GM21576 (cell line): ENCODE data around the gene CCNF.
"Not testable (repeated sequence)": the region's sequence is repeated elsewhere in the genome, so short reads cannot be mapped to it uniquely, and the experiment has no call there.

Experiments
- ATAC-seq: cut with Tn5 transposase; IDR thresholded peaks from one replicate; pipeline ENCODE4 v1.9.1; 2021; ENCODE audit warnings: mild to moderate bottlenecking, moderate library complexity; ENCODE audit not compliant: unreplicated experiment

CCNF gene

GRCh38 chr16:2427526-2427925 is 1.7 kb upstream of the CCNF start:
- ATAC-seq = no peak

DNA sequence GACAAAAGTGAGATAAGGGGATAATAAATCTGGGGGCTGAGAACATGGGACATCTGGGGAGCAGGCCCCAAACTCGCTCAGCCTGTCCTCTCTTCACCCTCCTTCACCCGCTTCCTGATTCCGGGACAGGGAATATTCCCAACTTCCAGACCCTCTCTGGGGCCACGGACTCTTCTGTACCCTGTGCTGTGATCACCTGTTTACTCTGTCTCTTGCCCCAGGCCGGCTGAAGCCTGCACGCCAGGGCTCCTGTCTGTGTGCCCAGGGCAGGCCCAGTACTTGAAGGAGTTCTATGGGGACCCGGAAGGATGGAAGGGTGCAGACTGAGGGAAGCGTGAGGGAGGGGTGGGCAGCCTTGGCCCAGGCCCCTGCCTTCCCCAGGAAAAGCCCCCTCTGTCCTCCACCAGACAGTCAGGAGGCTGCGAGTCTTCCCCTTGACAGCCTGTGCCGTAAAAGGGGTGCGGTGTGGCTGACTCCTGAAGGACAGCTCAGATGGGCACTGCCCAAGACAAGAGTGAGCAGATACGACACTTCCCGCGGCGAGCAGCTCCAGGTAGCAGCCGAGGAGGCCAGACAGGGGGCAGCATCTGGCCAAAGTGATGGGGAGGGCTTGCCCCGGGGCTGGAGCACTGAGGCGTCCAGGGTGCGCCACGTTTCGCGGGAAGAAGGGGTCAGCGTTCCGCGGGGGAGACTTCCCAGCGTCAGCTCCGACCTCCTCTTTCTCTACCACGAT is 1.0 kb upstream of the CCNF start:
- peak; percentile 22 for ATAC-seq

DNA sequence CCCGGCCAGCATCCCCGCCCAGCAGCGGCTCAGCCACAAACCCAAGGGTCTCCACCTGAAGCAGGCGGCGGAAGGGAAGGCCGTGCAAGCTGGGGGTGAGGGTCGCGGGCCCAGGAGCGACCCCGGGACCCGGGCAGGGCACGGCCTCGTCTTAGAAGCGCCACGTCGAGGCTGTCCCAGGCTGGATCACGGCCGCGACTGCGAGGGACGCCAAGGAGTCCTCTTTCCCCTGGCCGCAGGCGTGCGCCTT is 538 bp upstream of the CCNF start:
- ATAC-seq = no peak

DNA sequence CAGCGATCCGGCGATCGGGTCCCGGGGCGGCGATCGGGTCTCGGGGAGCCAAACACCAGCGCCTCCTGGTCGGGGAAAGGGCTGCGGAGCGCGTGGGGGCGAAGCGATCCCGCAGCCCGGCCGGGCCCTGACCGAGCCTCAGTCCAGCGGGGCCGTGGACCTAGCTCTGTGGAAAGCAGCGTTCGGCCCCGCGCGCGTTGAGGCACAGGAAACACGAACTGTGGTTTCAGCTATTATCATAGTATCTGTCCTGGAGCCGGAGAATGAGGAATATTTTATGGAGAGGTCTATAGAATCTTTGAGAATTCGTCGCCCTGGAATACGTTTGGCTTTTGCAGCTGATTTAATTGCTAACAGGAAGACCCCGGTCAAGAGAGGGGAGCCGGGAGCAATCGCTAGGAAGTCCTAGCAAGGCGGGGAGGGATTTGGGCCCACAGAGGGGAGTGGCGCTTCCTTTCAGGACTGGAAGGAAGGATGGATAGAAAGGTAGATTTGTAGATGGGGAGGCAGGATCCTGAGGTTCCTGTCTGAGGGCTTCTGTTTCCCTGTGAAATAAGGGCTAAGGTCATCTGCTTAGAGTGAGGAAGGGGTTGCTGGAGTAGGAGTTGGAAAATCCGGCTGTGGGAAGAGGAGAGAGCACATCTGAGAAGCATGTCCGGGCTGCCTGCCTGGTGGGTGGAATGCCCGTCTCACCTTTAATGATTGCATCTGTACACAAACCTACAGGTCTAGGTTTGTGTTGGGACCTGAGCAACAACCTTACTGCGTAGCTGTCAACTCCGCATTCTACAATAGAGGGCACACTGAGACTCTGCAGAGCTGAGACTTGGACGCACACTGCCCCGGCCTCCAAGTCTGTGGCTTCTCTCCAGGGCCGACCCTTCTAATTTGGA is 770 bp downstream of the CCNF start:
- ATAC-seq = no peak

- ATAC-seq = no peak
Observed at GRCh38 chr16:2432286-2432685, 3.0 kb downstream of the CCNF start.

- ATAC-seq = no peak
Observed at GRCh38 chr16:2432801-2433505, 3.7 kb downstream of the CCNF start.

DNA sequence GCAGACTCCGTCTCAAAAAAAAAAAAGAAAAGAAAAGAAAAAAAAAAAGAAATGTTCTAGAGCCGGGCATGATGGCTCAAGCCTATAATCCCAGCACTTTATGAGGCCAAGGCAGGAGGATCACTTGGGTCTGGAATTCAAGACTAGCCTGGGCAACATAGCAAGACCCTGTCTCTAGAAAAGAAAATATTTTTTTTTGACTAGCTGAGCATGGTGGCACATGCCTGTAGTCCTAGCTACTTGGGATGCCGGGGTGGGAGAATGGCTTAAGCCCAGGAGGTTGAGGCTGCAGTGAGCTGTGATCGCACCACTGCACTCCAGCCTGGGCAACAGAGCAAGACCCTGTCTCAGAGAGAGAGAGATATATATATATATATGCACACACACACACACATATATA is 6.0 kb downstream of the CCNF start:
- not testable (repeated sequence) for ATAC-seq

DNA sequence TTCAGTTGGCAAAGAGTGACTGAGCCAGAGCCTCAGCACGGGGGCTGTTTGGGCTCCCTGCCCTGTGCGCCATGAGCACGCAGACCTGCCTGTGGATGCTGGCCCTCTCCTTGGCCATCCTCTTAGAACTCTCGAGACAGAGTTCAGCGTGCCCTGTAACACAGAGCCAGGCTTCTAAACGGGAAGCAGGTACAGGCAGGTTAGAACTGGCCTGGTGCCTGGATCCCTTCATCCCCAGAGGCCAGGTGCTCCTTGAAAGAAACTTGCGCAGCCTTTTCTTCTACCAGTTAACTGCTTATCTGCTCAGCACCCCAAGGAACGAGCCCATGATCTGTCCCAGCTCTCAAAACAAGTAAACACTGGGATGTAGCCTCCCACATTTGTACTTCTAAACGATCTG is 6.9 kb downstream of the CCNF start:
- ATAC-seq = no peak

DNA sequence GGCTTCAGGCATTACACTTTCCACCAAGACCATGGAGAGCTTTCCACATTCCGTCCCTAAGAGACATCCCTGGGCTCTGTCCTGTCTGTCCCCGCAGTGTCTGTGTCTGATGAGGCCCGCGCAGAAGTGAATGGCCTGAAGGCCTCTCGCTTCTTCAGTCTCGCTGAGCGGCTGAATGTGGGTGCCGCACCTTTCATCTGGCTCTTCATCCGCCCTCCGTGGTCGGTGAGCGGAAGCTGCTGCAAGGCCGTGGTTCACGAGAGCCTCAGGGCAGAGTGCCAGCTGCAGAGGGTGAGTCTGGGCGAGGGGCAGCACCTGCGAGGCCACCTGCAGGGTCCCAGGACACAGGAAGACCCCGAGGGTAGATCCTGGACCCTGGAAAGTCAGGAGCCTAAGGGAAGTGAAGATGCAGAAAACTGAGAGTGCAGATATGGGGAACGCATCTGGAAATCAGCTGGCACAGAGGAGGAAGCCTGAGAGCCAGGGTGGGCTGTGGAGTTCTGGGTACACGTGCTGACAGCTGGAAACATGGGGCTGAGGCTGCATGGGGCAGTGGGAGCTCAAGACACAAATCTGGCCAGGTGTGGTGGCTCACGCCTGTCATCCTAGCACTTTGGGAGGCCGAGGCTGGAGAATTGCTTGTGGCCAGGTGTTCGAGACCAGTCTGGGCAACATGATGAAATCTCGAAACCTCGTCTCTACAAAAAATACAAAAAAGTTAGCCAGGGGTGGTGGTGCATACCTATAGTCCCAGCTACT is 8.0 kb downstream of the CCNF start:
- no peak for ATAC-seq

DNA sequence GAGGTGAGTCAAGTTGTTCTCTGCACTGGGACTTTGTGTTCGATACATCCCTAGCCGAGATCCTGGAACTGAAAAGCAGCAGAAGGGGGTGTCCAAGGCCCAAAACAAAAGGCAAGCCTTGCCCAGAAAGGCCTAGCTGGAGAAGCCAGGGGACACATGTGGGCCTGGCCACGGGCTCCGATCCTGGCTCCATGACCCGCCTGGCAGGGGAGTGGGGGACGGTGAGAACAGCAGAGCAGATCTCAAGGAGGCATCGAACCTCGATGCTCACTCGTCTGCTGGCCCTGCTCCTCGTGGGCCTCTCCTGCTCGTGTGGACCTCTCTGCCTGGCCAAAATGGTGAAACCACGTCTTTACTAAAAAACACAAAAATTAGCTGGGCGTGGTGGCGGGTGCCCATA is 8.9 kb downstream of the CCNF start:
- no peak for ATAC-seq

DNA sequence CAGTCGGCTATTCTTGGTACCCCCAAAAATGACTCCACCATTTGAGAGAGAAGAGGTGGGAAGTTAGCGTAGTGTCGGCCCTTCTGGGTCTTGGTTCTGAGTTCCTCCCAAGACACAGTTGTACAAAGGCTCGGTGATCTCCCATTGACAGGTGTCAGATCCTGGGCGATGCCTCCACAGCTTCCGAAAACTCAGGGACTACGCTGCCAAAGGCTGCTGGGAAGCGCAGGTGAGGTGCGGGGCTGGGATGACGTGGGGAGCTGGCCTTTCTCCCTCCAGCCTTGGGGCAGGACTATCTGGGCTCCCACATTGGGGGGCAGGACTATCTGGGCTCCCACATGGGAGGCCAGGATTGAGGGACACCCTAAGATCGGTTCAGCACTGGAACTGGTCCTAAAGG is 10.4 kb downstream of the CCNF start:
- ATAC-seq = no peak

DNA sequence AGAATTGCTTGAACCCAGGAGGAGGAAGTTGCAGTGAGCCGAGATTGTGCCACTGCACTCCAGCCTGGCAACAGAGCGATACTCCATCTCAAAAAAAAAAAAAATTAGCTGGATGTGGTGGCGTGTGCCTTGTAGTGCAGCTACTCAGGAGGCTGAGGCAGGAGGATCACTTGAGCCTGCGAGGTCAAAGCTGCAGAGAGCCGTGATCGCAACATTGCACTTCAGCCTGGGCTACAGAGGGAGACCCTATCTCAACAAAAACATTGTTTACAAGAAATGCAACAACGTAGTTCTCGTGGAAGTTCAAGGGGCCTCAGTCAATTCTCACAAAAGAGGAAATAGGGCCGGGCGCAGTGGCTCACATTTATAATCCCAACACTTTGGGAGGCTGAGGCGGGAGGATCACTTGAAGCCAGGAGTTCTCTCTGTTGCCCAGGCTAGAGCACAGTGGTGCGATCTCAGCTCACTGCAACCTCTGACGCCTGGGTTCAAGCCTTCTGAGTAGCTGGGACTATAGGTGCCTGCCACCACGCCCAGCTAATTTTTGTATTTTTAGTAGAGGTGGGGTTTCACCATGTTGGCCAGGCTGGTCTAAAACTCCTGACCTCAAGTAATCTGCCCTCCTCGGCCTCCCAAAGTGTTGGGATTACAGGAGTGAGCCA is 12.0 kb downstream of the CCNF start:
- not testable (repeated sequence) for ATAC-seq

GRCh38 chr16:2443555-2443954 is 14.3 kb downstream of the CCNF start:
- no peak for ATAC-seq

GRCh38 chr16:2447920-2448583 is 18.8 kb downstream of the CCNF start:
- ATAC-seq = no peak

DNA sequence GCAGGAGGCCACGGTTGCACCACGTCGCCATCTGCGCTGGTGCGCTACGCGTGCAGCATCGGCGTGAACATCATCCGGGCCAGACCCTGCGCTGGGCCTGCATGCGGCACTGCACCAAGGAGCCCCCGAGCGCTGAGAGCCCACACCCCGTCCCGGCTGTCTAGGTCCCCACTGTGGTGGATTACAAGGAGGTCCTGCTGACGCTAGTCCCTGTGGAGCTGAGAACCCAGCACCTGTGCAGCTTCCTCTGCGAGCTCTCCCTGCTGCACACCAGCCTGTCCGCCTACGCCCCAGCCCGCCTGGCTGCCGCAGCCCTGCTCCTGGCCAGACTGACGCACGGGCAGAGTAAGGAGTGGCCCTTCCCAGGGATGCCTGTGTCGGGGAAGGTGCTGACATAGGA is 19.9 kb downstream of the CCNF start:
- no peak for ATAC-seq

DNA sequence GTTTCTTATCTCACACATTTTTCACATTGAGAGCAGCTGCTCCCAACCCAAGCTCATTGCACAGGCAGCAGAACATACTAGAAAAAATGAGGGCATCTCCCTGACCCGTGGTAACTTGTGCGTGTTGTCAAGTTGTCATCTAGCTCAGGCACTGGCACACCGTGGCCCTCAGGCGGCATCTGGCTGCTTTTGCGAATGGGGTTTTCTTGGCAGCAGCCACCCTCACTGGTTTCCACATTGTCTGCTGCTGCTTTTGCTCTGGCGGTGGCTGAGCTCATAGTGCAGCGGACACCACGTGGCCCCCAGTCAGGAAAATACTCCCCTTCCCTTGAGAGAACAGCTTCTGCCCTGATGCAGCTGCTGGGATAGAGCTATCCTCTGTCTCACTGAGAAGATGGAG is 21.3 kb downstream of the CCNF start:
- no peak for ATAC-seq

DNA sequence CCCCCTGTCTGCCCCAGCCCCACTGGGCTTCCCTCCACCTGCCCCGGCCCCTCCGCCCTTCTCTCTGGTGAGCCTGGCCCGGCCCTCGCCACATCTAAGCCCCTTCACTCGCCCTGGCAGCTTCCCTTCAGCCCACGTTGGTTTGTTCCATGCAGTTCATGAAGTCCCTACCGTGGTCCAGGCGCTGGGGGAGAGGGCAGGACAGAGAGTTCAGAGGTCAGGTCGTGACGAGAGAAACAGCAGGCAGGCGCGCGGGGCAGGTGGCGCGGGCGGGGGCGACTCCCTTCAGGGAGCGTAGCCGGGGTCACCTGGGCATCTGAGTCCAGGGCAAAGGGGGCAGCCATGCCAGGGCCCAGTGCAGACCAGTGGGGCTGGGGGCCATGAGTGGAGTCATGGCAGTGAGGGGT is 21.7 kb downstream of the CCNF start:
- no peak for ATAC-seq

- ATAC-seq = no peak
Observed at GRCh38 chr16:2451851-2452320, 22.6 kb downstream of the CCNF start.

- no peak for ATAC-seq
Observed at GRCh38 chr16:2452650-2453049, 23.4 kb downstream of the CCNF start.
